Memory B cell (primary cell): ENCODE data around the gene TRIM33.
A peak's percentile ranks its signal among the peaks of the same experiment; 100 is the strongest.

ENCODE experiments used
- ATAC-seq: fragments of 150-1000 bp; cut with Tn5 transposase; 2 replicates; pipeline ENCODE4 v1.10.0; 2021; ENCODE audit warnings: low read depth, mild to moderate bottlenecking, moderate library complexity
- DNase-seq, 2 donors: peaks; one replicate each; pipeline ENCODE4 v3.0.0; 2022; ENCODE audit warnings: low spot score in 2 of 2
- H3K27ac Mint-ChIP-seq: one replicate; pipeline ENCODE4 v1.8.0; 2022; ENCODE audit warnings: mild to moderate bottlenecking, moderate library complexity, mixed read lengths
- H3K27me3 Mint-ChIP-seq: one replicate; pipeline ENCODE4 v1.8.0; 2022; ENCODE audit warnings: mixed read lengths
- H3K36me3 Mint-ChIP-seq: one replicate; pipeline ENCODE4 v1.8.0; 2022; ENCODE audit warnings: mild to moderate bottlenecking, mixed read lengths
- H3K4me1 Mint-ChIP-seq: one replicate; pipeline ENCODE4 v1.8.0; 2022; ENCODE audit warnings: mixed read lengths
- H3K4me3 Mint-ChIP-seq: one replicate; pipeline ENCODE4 v1.8.0; 2022; ENCODE audit warnings: mild to moderate bottlenecking, moderate library complexity, mixed read lengths
- H3K9me3 Mint-ChIP-seq: one replicate; pipeline ENCODE4 v1.8.0; 2022; ENCODE audit warnings: mixed read lengths

Gene TRIM33

DNA sequence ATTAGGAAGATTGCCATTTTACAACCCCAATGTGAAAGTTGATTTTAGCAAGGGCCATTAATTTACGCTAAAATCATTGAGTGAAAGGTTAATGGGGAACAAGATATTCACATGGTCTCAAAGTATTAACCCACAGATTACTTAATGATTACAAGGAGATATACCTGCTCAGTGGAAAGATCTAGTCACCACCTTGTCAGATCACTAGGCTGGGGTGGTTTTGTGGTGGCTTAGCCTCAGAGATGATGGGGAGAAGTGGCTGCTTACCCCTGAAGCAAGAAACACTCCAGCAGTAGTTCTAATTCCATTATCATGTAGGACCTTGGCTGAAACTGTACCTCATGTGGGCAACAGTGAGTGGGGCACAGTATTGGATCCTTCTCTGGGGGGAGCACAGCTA lies 20.1 kb upstream of the TRIM33 start:
- no peak for ATAC-seq
- Mint-ChIP-seq H3K27ac (no peak overlapping the region), H3K4me1 (peaks cover 2% of the 10 kb centered on the region), H3K9me3 (no peaks in the 10 kb centered on the region), H3K36me3 (no peaks in the 10 kb centered on the region), H3K27me3 (no peaks in the 10 kb centered on the region), H3K4me3 (no peak overlapping the region)
- DNase-seq: no peak

- Mint-ChIP-seq H3K9me3 (no peaks in the 10 kb centered on the region), H3K27me3 (no peaks in the 10 kb centered on the region), H3K4me3 (no peak overlapping the region), H3K27ac (no peak overlapping the region), H3K36me3 (no peaks in the 10 kb centered on the region), H3K4me1 (peaks cover 2% of the 10 kb centered on the region)
- DNase-seq (no peak), ATAC-seq (no peak)
Measured at GRCh38 chr1:114530224-114530623, 19.2 kb upstream of the TRIM33 start.

DNA sequence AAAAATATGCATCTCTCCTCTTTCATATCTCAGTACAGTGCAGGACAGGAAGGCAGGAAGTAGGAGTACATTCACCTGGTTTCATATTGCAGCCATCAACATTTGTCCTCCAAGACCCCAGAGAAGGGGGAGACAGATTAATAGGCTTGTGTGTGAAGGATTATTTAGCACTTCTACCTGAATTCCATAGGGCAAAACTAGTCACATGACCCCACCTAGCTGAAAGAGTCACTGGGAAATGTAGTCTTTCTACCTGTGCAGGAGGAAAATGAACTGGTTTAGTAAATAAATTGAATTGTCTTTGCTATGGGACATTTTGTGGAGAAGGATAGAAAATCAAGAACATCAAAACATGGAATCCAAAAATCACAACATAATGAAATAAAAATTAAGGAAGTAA lies 13.9 kb upstream of the TRIM33 start:
- Mint-ChIP-seq H3K36me3 (no peaks in the 10 kb centered on the region), H3K9me3 (no peaks in the 10 kb centered on the region), H3K27me3 (peaks cover under 1% of the 10 kb centered on the region), H3K4me3 (no peak overlapping the region), H3K27ac (no peak overlapping the region), H3K4me1 (peaks cover 2% of the 10 kb centered on the region)
- DNase-seq (no peak), ATAC-seq (no peak)

DNA sequence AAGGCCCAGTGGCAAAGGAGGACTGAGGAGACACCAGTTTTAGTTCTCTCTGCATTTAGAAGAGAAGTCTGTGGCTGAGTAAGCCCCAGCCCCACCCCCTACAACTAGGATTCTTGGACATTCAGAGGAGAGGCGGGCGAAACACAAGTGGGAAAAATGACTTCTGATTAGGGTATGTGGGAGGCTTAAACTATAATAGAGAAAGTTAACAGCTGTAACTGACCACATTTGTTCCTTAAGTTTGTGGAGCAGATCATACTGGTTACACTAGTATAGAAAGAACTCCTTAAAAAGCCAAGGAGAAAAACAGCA lies 11.2 kb upstream of the TRIM33 start:
- H3K4me1 Mint-ChIP-seq: no peaks in the 10 kb centered on the region
- H3K27ac Mint-ChIP-seq: no peak overlapping the region
- ATAC-seq (no peak), DNase-seq (no peak)
- H3K4me3 Mint-ChIP-seq: no peak overlapping the region
- H3K9me3 Mint-ChIP-seq: no peaks in the 10 kb centered on the region
- H3K27me3 Mint-ChIP-seq: peaks cover 7% of the 10 kb centered on the region
- H3K36me3 Mint-ChIP-seq: no peaks in the 10 kb centered on the region

DNA sequence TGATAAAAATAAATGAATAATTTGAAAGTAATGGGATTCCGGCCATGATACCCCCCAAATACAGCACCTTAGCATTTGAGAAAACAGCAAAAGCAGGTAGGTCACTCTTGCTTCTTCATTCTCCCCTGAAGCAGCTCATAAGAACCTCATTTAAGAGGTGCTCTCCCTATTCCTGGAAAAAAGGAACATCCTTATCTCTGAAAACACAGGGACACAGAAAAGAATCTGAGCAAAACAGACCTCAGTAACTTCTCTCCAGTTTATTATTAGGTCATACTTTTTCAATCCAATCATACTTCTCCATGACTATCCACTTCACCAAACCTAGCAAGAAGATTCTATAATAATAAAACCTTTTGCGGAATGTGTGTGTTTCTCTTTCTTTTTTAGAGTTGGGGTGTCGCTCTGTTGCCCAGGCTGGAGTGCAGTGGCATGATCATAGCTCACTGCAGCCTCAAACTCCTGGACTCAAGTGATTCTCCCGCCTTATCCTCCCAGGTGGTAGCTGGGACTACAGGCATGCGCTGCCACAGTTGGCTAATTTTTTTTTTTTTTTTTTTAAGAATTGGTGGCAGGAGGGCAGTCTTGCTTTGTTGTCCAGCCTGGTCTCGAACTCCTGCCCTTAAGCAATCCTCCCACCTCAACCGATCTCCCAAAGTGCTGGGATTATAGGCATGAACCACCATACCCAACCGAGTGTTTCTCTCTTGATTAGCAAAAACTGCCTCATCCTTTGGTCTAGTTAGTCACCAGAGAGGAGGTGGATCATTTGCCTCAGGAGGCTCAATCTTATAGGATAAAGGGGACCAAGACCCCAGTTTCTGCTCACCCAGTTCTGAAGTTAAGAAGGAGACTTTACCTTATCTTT lies 10.6 kb upstream of the TRIM33 start:
- H3K4me1 Mint-ChIP-seq: no peaks in the 10 kb centered on the region
- no peaks in the 10 kb centered on the region for H3K9me3 Mint-ChIP-seq
- H3K36me3 Mint-ChIP-seq: no peaks in the 10 kb centered on the region
- H3K27me3 Mint-ChIP-seq: peaks cover 7% of the 10 kb centered on the region
- no peak for ATAC-seq
- H3K4me3 Mint-ChIP-seq: no peak overlapping the region
- H3K27ac Mint-ChIP-seq: no peak overlapping the region
- no peak for DNase-seq

DNA sequence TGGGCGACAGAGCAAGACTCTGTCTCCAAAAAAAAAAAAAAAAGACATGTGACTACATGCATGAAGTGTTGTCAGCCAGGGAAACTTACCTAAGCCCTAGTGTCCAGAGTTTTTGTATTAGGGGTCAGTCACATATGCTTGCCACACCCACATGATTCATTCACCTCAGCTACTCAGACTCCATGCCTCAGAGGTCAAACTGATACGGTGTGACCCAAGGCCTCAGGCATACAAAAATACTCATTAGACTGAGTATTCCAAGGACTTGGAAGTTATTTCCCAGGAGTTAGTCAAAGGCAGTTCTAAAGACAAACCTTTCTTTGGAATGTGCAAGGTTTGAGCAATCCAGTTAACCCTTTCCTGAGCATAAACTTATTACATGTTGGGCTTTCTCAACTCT lies 6.3 kb upstream of the TRIM33 start:
- H3K27me3 Mint-ChIP-seq: peaks cover 7% of the 10 kb centered on the region
- DNase-seq: no peak
- no peak overlapping the region for H3K4me3 Mint-ChIP-seq
- ATAC-seq: no peak
- no peaks in the 10 kb centered on the region for H3K36me3 Mint-ChIP-seq
- H3K27ac Mint-ChIP-seq: no peak overlapping the region
- H3K9me3 Mint-ChIP-seq: no peaks in the 10 kb centered on the region
- H3K4me1 Mint-ChIP-seq: peaks cover 4% of the 10 kb centered on the region

DNA sequence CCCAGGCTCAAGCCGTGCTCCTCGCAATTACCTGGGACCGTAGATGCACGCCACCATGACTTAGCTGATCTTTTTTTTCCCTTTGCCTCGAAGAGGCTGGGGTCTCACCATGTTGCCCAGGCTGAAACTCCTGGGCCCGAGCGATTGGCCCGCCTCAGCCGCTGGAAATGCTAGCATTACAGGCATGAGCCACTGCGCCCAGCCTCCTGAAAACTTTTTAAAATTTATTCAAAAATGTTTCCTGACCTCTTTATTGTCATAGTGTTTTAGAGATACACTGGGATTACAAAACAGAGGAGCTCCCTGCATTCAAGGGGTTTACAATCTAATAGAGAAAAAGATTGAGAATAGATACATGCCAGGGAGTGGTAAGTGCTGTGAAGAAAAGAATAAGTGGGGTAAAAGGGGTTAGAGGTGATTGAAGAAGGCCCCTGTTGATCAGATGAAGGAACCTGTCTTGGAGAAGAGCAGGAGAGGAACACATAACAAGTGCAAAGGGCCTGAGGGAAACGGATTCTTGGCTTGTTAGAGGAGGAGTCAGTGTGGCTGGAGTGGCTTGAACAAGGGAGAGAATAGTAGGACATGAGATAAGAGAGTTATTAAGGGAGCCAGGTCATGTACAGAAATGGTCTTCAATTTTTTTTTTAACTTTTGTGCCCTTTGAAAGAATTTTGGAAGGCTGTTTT lies 1.7 kb upstream of the TRIM33 start:
- Mint-ChIP-seq H3K27me3 (no peaks in the 10 kb centered on the region), H3K27ac (peak overlapping the region; percentile 9), H3K4me3 (peak overlapping the region; percentile 1), H3K9me3 (no peaks in the 10 kb centered on the region), H3K4me1 (peaks cover 27% of the 10 kb centered on the region), H3K36me3 (no peaks in the 10 kb centered on the region)
- DNase-seq: no peak
- no peak for ATAC-seq

GRCh38 chr1:114510274-114511031 lies 550 bp downstream of the TRIM33 start:
- Mint-ChIP-seq H3K27ac (peak overlapping the region; percentile 26), H3K4me1 (peaks cover 39% of the 10 kb centered on the region), H3K36me3 (peaks cover 2% of the 10 kb centered on the region), H3K9me3 (no peaks in the 10 kb centered on the region), H3K4me3 (peak overlapping the region; percentile 96), H3K27me3 (no peaks in the 10 kb centered on the region)
- ATAC-seq (peak; percentile 53), DNase-seq (peak in 1 of 2 donors; percentile 53)

GRCh38 chr1:114509596-114510273 lies 1.3 kb downstream of the TRIM33 start:
- no peaks in the 10 kb centered on the region for H3K9me3 Mint-ChIP-seq
- peak overlapping the region; percentile 26 for H3K27ac Mint-ChIP-seq
- peaks cover 2% of the 10 kb centered on the region for H3K36me3 Mint-ChIP-seq
- H3K27me3 Mint-ChIP-seq: no peaks in the 10 kb centered on the region
- no peak for DNase-seq
- H3K4me1 Mint-ChIP-seq: peaks cover 44% of the 10 kb centered on the region
- no peak for ATAC-seq
- H3K4me3 Mint-ChIP-seq: peak overlapping the region; percentile 96

DNA sequence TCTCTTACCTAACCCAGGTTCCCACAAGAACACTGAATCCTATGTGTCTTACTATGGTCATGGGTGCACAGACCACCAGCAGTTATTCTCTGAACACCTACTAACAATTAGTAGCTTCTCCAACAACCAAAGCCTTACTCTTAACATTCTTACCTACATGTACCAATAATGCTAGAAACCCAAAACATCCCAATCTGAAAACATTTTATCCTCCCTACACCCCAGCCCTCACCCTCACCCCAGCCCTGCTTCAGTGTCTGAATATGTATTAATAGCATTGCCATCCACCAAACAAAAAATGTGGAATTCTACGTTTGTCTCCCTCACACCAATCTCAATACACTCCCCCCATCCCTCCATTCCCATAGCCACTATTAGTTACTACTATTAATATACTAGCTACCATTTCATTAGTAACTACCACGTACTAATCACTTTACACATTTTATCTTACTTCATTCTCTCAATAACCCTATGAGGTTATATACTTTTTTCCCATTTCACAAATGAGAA lies 2.6 kb downstream of the TRIM33 start:
- Mint-ChIP-seq H3K27me3 (no peaks in the 10 kb centered on the region), H3K9me3 (no peaks in the 10 kb centered on the region), H3K4me3 (peak overlapping the region; percentile 48), H3K27ac (peak overlapping the region; percentile 54), H3K4me1 (peaks cover 44% of the 10 kb centered on the region), H3K36me3 (peaks cover 2% of the 10 kb centered on the region)
- no peak for DNase-seq
- no peak for ATAC-seq

GRCh38 chr1:114507513-114507912 lies 3.5 kb downstream of the TRIM33 start:
- Mint-ChIP-seq H3K4me1 (peaks cover 41% of the 10 kb centered on the region), H3K27ac (peak overlapping the region; percentile 51), H3K27me3 (no peaks in the 10 kb centered on the region), H3K36me3 (peaks cover 2% of the 10 kb centered on the region), H3K4me3 (no peak overlapping the region), H3K9me3 (no peaks in the 10 kb centered on the region)
- DNase-seq (no peak), ATAC-seq (no peak)

- Mint-ChIP-seq H3K9me3 (no peaks in the 10 kb centered on the region), H3K4me1 (peaks cover 42% of the 10 kb centered on the region), H3K27ac (no peak overlapping the region), H3K4me3 (no peak overlapping the region), H3K36me3 (peaks cover 4% of the 10 kb centered on the region), H3K27me3 (no peaks in the 10 kb centered on the region)
- ATAC-seq (peak; percentile 29), DNase-seq (no peak)
Measured at GRCh38 chr1:114505148-114505561, 5.8 kb downstream of the TRIM33 start.

- ATAC-seq (no peak), DNase-seq (no peak)
- Mint-ChIP-seq H3K4me3 (no peak overlapping the region), H3K27me3 (no peaks in the 10 kb centered on the region), H3K27ac (no peak overlapping the region), H3K36me3 (peaks cover 7% of the 10 kb centered on the region), H3K9me3 (no peaks in the 10 kb centered on the region), H3K4me1 (peaks cover 40% of the 10 kb centered on the region)
Measured at GRCh38 chr1:114503916-114504422, 7.0 kb downstream of the TRIM33 start.
